OCI-M2 (cell line): ENCODE results near the gene MRPS30.
"Not testable (repeated sequence)": the region's sequence is repeated elsewhere in the genome, so short reads cannot be mapped to it uniquely, and the experiment has no call there.

ENCODE experiments used
- DNase-seq: peaks from one replicate; lab custom pipeline; 2025; ENCODE audit not compliant: unreplicated experiment; lab: John Stamatoyannopoulos, UW

MRPS30 gene

DNA sequence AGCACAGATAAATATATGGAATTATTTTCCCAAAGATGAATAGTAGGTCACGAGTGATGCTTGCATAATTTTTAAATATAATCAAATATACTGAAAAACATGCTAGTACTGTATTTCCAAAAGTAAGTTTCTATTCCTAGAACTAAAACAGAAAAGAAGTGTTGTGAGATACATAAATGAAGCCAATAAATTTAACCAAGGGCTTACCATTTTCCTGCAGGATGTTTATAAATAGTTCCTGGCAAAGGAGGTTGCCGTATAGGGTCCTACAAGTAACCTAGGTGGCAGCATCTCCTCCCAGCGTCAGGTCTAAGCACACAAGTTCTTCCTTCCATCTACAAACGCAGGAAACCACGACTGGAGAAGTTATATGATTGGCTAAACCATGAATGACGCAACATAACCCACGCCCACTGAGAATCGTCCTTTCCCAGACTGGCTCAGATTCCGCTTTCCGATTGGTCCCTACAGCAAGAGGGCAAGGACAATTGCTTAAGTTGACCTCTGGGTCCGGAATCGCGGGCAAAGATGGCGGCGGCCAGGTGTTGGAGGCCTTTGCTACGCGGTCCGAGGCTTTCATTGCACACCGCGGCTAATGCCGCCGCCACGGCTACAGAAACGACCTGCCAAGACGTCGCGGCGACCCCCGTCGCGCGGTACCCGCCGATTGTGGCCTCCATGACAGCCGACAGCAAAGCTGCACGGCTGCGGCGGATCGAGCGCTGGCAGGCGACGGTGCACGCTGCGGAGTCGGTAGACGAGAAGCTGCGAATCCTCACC lies at the start of gene MRPS30:
MRPS30 (plus strand) TSS at position 513 of the 780 bp plus-strand sequence; CDS start at position 529, 16 bp downstream.
- DNase-seq, result peak; percentile 80

DNA sequence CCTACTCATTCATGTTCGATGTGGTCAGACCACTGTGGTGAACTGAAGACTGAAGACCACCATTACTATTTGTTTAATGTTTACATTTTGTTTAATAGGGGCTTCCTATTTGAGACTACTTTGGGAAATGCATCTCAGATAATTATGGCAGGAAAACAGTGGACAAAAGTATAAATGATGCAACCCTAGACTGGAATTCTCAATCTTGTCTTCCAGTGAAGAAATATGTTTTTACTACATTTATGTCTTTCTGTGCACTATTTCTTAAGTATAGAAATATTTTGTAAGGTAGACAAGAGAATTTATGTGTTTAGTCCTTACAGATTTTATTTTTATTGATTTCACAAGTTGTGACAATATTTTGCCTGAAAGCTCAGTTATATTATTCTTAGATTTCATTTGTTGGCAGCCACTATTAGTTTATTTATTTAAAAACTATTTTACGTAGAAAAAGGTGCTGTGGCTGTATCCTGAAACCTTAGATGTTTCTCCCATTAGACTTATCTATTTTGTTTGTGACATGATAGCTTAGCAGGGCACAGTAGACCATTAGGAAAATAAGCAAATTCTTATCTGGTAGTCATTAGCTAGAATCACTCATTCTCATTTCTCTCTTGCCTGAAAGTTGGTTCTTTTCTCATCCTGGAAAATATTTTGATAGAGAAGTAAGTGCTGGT lies 39.4 kb upstream of the MRPS30 start:
- no peak for DNase-seq

DNA sequence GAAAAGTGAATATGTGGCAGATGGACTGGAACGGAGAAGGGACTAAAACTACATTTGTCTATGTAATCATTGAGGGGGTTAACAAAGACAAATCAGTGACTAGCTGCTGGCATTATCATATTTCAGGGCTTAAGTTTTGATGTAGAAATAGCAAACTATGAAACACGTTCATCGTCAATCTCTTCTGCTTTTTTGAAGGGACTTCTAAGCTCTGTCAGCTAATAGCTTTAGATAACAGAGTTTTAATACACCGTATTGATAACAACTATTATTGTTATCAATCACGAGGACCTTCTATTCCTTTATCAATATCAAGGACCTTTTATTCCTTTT lies 38.9 kb upstream of the MRPS30 start:
- no peak for DNase-seq

DNA sequence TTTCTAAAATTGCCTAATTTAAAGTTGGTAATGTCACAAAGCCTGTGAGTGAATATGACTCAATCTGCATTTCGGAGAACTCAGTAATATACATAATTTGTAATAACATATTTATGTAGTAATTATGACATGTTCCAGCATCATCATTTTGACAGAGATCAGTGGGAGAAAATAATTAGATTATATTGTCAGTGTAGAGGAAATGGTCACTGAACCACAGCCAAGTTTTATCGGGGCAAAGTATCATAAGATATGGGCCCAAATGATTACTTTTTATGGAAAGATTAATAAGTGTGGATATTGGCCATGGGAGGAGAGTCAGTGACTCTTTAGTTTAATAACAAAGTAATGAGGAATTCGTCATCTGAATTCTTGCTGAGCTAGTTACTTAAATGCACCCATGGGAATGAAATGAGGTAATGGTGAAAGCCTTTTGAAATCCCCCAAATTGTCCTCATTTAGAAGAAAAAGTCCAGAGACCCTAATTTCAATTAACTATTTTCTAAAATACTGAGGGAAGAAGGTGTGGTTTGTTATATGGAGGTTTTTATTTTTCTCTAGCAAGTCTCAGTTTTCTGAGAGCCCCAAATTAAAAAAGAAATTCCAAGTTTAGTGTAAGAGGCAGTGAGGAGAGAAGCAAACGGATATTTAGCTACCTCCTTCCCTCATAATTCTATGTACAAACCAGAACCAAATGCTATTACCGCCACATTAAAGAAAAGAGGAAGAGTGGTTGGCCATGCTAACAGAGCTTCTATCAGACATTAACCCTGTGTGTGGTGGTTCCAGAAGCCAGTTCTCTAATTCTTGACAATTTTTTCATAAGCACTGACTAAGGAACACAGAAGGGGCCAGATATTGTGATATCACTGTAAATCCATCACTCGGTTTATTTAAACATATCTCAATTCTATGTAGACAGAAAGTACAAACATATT lies 37.7 kb upstream of the MRPS30 start:
- DNase-seq, result no peak

DNA sequence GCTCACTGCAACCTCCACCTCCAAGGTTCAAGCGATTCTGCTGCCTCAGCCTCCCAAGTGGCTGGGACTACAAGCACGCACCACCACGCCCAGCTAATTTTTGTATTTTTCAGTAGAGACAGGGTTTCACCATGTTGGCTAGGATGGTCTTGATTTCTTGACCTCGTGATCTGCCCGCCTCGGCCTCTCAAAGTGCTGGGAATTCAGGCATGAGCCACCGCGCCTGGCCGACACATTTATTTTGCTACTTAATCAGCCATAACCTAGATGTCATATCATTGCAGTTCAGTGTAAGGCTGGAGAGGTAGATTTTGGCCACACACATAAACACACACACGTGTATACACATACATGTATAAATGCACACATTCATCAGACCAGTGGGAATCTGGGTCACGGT lies 36.4 kb upstream of the MRPS30 start:
- DNase-seq, result not testable (repeated sequence)

DNA sequence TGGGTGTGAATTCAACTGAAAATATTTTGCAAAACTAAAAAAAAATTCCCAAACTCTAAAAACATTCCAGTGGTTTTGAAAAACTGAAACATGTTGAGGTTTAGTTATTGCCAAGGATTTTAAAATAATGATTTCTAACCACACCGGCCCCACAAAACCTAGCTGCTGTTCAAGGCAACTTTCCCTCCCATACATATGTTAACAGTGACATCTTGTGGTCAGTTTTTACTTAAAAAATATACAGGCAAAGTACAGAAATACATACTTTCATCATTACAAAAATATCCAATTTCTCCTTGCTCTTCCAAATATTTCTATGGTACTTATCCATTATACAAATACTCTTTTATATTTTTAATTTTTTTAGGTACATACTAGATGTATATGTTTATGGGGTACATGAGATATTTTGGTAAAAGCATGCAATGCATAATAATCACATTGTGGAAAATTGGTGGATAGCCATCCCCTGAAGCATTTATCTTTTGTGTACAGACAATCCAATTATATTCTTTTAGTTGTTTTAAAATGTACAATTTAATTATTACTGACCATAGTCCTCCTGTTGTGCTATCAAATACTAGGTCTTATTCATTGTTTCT lies 34.4 kb upstream of the MRPS30 start:
- DNase-seq, result no peak

DNA sequence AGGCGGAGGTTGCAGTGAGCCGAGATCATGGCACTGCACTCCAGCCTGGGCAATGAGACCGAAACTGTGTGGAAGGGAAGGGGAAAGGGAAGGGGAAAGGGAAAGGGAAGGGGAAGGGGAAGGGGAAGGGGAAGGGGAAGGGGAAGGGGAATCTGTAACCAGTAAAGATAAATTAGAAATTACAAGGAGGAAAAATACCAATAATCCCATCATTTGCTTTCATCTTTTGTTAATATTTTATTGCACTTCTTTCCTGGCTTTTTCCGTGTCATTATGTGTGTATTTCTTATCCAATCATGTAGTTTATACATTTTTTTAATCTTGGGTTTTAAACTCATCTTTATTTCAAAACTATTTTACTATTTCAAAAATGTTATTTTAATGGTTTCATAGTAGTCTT lies 29.6 kb upstream of the MRPS30 start:
- DNase-seq, result no peak

DNA sequence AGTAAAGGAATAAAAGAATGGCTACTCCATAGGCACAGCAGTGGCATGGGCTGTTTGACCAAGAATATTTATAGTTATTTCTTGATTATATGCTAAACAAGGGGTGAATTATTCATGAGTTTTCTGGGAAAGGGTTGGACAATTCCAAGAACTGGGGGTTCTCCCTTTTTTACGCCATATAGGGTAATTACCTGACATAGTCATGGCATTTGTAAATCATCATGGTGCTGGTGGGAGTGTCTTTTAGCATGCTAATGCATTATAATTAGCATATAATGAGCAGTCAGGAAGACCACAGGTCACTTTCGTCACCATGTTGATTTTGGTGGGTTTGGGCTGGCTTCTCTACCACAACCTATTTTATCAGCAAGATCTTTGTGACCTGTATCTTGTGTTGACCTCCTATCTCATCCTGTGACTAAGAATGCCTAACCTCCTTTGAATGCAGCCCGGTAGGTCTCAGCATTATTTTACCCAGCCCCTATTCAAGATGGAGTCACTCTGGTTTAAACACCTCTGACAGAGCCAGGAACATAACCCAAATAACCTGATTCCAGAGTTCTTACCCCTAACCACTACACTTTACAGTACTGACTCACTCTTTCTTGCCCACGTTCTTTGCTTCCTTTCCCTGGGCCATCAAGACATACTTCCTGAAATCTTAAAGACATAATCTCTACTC lies 25.0 kb upstream of the MRPS30 start:
- no peak for DNase-seq

DNA sequence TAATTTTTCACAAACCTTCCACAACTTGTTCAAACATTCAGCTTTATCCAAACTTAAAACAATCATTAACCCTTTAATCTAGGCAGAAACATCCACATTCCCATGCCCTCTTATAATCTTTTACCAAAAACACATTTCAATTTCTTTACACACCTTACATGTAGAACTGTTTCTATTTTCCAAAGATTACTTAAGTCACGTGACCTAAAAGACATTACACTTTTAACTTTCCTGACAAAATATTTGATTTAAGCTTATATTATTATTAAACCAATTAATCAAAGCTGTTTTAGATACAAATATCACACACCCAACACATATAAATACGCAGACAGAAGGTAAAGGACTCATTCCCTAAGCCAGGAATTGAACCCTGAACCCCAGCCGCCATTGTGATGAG lies 21.0 kb upstream of the MRPS30 start:
- DNase-seq, result no peak

DNA sequence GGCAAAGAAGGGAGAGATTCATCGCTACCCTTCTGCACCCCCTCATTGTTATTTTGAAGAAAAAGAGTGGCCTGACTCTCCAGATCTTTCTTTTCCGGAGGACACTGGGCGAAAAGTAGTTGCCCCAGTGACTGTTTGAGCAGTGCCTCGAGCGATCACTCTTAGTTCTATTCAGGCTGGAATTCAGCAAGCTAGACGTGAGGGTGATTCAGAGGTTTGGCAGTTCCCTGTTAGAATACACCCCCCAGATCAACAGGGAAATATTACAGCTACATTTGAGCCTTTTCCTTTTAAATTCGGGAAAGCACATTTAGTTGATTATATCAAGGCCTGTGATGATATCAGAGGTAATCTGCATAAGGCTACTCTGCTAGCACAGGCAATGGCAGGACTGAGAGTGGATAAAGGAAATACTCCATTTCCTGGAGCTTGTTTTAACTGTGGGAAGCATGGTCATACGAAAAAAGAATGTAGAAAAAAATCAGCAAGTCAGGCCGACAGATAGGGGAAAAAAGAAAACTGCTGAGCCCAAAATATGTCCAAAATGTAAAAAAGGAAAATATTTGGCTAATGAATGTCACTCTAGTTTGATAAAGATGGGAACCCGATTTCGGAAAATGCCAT lies 19.3 kb upstream of the MRPS30 start:
- DNase-seq, result not testable (repeated sequence)

DNA sequence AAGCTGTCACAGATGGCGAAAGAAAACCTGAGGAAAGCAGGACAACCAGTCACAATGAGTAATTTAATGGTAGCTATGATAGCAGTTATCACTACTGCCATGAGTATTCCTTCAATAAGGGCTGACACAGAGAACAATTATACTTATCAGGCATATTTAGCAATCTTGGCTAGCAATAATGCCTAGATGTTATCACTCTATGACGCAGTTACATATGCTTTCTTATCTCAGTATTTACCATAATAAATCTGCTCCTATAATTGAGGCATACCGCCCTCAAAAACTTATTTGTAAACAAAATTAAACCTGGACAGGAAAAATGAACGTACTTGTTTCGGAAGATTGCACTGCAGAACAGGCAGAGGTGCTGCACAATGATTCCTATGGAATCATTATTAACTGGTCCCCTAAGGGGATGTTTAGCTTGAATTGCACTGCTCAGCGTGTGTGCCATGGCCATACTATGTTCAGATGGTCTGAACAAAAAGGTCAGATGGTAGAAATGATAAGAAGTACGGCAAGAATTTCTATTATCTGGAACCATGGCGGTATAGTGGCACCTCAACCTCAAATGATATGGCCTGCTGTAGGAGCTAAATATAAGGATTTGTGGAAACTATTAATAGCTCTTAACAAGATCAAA lies 16.6 kb upstream of the MRPS30 start:
- DNase-seq, result not testable (repeated sequence)

DNA sequence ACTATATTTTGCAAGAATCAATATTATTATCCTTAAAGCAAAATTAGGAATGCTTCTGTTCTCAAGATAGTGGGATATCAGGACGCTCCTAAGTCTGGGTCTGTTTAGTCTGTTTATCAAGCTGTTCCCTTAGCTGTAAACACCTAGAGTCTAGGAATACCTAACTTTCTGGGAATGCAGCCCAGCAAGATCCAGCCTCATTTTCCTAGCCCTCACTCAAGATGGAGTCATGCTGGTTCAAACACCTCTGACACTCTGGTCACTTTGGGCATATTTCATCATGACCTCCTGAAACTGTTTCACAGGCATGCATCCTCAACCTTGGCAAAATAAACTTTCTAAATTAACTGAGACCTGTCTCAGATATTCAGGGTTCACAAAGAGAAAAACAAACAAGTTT lies 14.4 kb upstream of the MRPS30 start:
- DNase-seq, result no peak

DNA sequence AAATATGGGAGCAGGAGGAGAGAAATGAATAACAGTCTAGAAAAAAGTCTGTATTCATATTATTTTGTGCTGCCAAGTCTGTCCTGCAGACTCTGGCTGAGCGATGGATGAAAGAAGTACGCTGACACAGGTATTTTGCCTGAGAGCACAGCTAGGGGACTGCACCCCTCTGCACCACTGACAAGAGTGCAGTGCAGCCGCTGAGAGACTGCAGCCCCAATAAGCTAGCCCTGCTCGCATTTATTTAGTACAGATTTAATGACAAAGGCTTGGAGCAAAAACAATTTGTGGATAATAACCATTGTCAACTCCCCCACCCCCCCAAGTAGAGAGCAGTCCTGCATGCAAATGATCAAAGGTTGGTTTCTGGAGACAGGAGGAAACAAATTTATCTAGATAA lies 13.3 kb upstream of the MRPS30 start:
- no peak for DNase-seq

DNA sequence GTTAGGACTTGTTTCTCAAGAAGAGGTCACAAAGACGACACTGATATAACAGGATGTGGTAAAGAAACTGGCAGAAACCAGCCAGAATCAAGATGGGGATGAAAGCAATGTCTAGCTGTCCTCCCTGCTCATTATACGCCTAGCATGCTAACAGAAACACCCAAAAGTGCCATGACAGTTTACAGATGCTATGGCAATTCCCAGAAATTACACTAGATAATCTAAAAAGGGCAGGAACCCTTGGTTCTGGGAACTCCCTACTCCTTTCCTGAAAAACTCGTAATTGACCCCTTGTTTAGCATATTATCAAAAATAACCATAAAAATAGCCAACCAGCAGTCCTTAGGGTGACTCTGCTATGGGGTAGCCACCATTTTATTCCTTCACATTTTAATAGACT lies 10.9 kb upstream of the MRPS30 start:
- no peak for DNase-seq

DNA sequence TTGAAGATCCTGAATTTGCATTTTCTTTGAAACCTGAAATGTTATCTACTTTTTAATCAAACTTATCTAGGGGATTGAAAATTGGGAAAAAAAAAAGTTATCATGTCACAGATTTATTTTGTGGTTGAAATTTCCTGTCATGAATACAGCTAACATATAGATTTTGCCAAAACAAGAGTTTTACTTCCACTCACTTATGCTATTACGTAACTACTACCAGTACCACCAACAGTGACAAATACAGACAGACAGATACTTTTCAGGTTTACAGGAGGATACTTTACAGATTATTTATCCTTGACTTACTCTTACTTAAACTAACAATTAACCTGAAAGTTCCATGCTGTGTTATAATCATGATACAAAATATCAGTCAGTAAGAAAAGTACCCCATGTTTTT lies 6.8 kb upstream of the MRPS30 start:
- no peak for DNase-seq

DNA sequence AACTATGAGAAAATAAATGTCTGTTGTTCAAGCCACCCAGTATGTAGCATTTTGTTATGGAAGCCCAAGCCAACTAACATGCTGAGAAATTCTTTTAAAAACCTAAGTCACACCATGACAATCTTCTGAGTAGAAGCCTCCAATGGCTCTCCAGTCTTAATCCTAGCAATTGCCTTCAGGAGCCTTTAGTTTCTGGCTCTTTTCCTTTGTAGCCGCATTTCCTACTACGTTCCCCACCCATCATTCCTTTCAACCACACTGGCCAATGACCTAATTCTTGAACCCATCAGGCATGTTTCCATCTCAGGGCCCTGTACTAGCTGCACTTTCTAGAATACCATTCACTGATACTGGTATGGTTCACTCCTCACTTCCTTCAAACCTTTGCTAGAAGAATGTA lies 2.1 kb upstream of the MRPS30 start:
- no peak for DNase-seq

DNA sequence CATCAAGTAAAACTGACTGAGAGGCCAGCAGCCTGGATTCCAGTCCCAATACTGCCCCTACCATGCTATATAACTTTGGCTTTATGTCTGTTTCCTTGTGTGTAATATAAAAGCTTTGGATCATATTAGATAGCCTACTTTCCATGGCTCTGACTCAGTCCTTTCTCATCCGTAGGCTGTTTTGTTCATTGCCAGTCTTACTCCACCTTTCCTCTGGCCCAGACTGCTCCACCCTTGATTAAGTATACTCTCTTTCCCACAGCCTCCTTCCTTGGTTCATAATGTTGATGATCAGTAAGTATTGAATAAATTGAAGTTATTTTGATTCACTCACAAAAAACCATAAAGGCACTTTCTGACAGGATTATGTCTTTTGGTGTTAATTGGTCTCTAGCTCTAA lies 1.5 kb upstream of the MRPS30 start:
- no peak for DNase-seq

DNA sequence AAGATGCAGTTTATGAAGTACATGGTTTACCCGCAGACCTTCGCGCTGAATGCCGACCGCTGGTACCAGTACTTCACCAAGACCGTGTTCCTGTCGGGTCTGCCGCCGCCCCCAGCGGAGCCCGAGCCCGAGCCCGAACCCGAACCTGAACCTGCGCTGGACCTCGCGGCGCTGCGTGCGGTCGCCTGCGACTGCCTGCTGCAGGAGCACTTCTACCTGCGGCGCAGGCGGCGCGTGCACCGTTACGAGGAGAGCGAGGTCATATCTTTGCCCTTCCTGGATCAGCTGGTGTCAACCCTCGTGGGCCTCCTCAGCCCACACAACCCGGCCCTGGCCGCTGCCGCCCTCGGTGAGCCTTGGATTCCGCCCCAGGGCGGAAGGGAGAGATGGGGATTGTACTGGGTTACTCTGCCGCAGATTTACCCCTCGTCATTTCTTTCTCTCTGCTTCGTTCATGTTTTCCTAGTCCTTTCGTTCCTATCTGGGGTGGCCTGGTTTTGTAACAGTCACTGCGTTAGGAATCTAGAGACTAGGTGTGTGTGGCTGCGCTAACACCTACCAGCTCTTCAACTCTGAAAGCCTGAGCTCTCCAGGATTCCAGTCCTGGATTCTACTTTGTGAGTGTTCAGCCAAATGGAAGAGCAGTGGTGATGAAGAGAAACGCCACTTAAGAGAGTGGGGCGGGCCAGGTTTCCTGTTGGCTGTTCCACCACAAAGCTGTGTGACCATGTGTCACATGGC lies 638 bp downstream of the MRPS30 start:
- DNase-seq, result no peak

DNA sequence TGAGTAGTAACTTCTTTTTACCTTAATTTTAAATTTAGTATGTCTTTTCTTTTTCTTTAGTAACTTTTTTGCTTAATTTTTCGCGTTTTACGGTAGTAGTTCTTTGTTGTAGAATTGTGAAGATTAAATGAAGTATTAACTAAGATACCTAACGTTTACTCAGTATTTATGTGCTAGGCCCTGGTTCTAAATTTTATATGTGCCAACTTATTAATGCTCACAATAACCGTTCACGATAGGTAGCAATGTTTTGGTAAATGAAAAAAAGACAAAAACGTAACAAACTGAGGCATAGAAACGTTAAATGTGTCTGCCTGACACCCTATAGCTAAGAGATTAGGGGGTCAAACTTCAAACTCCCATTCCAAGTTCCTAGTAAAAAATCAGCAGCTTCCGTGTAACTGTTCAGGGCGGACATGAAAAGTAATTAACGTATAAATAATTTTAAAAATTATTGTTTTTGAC lies 1.2 kb downstream of the MRPS30 start:
- no peak for DNase-seq
